Prostate gland (tissue), 2 donors: ENCODE measurements around the gene SF3A1. TPM values are rescaled to one million over a fixed set of nuclear protein-coding genes. Genes with fewer than 3 reads are reported as not detected.

Experiments
- DNase-seq: peaks from one replicate; pipeline ENCODE4 v3.0.0-alpha.2; 2019; ENCODE audit warnings: low spot score
- H3K27ac ChIP-seq, 2 donors: fragments of 200-600 bp; sonication (generic); 2 replicates each; pipeline ENCODE4 v1.5.1; 2017 to 2019
- H3K27me3 ChIP-seq: fragments of 200-600 bp; sonication (generic); replicated peaks from 2 replicates; pipeline ENCODE4 v1.5.1; 2019; ENCODE audit not compliant: insufficient read depth
- H3K36me3 ChIP-seq, 2 donors: fragments of 200-600 bp; sonication (generic); 1 replicate in 1 of 2; 2 replicates in 1 of 2; pipeline versions ENCODE4 v1.5.1 to v1.8.1; 2017 to 2019
- H3K4me1 ChIP-seq: fragments of 200-600 bp; sonication (generic); replicated peaks from 2 replicates; pipeline ENCODE4 v1.5.1; 2019
- H3K4me3 ChIP-seq, 2 donors: fragments of 200-600 bp; sonication (generic); 2 replicates each; pipeline ENCODE4 v1.5.1; 2017 to 2019
- H3K9me3 ChIP-seq: fragments of 200-600 bp; sonication (generic); 2 replicates; pipeline ENCODE4 v1.5.1; 2017
- POLR2A ChIP-seq: fragments of 450-650 bp; IDR thresholded peaks from one replicate; pipeline ENCODE4 v1.6.1; 2016; ENCODE audit warnings: antibody characterized with exemption, mild to moderate bottlenecking
- POLR2AphosphoS5 ChIP-seq: sonication (generic); formaldehyde crosslinking; IDR thresholded peaks from one replicate; pipeline ENCODE4 v1.6.1; 2017; ENCODE audit warnings: antibody characterized with exemption
- WGBS: methylation state at CpG from one replicate; pipeline ENCODE4 v1.1.5; 2018; 5-methylcytosine and 5-hydroxymethylcytosine counted together
- intact Hi-C: fragments of 100-400 bp; cut with DNase I; formaldehyde crosslinking; loops from one replicate; pipeline ENCODE4 v1.14.2; 2022
- total RNA-seq, 2 donors: library from RNA; depleted of rRNA; stranded (reverse); fragments of >200 nt; gene quantifications; one replicate each; pipeline ENCODE4 v1.1.0, GENCODE V29; 2016
- TF ChIP-seq, protein P1 (sequence below), 4 experiments: fragments of 200-600 bp in 2 of 4; fragments of 450-650 bp in 2 of 4; sonication (generic) in 2 of 4; IDR thresholded peaks; 1 replicate in 3 of 4; 2 replicates in 1 of 4; pipeline ENCODE4 v1.5.1; 2016 to 2019; ENCODE audit warnings: antibody characterized with exemption in 4 of 4, mild to moderate bottlenecking in 2 of 4, moderate library complexity in 2 of 4

SF3A1 gene
- total RNA-seq, 2 donors from 2014 or later, result 108 to 134 TPM

GRCh38 chr22:30292069-30292970, 64.4 kb downstream of the SF3A1 start:
- H3K27me3 ChIP-seq, result no peaks in the 10 kb centered on the region
- H3K36me3 ChIP-seq, result peaks cover 5 to 7% of the 10 kb centered on the region in 2 donors
- H3K9me3 ChIP-seq, result no peaks in the 10 kb centered on the region
- no peak for DNase-seq
- intact Hi-C loops, result no loop called here
- peaks cover 24% of the 10 kb centered on the region for H3K4me1 ChIP-seq
- TF ChIP-seq POLR2A, result no peak
- peak overlapping the region; percentile 88 to 95 for H3K27ac ChIP-seq
- H3K4me3 ChIP-seq, result no peak overlapping the region
- 74% methylated on average over 17 of the region's 18 CpGs for WGBS

GRCh38 chr22:30291058-30291892, 65.4 kb downstream of the SF3A1 start:
- Histone ChIP-seq H3K27ac (peak overlapping the region; percentile 88 to 95), H3K4me3 (no peak overlapping the region), H3K27me3 (no peaks in the 10 kb centered on the region), H3K4me1 (peaks cover 21% of the 10 kb centered on the region), H3K9me3 (no peaks in the 10 kb centered on the region), H3K36me3 (peaks cover 5 to 7% of the 10 kb centered on the region in 2 donors)
- WGBS, result 34% methylated on average over 13 of the region's 13 CpGs
- DNase-seq, result peak; percentile 93
- TF ChIP-seq POLR2AphosphoS5 (peak; percentile 97), POLR2A (peak; percentile 29)
- TF ChIP-seq, protein P1, sequence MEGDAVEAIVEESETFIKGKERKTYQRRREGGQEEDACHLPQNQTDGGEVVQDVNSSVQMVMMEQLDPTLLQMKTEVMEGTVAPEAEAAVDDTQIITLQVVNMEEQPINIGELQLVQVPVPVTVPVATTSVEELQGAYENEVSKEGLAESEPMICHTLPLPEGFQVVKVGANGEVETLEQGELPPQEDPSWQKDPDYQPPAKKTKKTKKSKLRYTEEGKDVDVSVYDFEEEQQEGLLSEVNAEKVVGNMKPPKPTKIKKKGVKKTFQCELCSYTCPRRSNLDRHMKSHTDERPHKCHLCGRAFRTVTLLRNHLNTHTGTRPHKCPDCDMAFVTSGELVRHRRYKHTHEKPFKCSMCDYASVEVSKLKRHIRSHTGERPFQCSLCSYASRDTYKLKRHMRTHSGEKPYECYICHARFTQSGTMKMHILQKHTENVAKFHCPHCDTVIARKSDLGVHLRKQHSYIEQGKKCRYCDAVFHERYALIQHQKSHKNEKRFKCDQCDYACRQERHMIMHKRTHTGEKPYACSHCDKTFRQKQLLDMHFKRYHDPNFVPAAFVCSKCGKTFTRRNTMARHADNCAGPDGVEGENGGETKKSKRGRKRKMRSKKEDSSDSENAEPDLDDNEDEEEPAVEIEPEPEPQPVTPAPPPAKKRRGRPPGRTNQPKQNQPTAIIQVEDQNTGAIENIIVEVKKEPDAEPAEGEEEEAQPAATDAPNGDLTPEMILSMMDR (IDR thresholded peaks at IDR 0.05), result peak in 1 of 4 experiments; percentile 32
- intact Hi-C loops, result loop anchor here (2.0 kb wide), 1 partner anchor 20 kb away; no protein-coding TSS in a partner anchor

- H3K4me1 ChIP-seq, result peaks cover 21% of the 10 kb centered on the region
- DNase-seq, result peak; percentile 70
- H3K4me3 ChIP-seq, result peak overlapping the region; percentile 51 to 89
- TF ChIP-seq POLR2A (no peak), POLR2AphosphoS5 (no peak)
- TF ChIP-seq, protein P1 (IDR thresholded peaks at IDR 0.05), result no peak
- peaks cover 1 to 5% of the 10 kb centered on the region in 2 donors for H3K36me3 ChIP-seq
- H3K27me3 ChIP-seq, result no peaks in the 10 kb centered on the region
- H3K27ac ChIP-seq, result peak overlapping the region; percentile 88 to 95
- 15% methylated on average over 2 of the region's 3 CpGs for WGBS
- no peaks in the 10 kb centered on the region for H3K9me3 ChIP-seq
- intact Hi-C loops, result loop anchor here (2.0 kb wide), 1 partner anchor 20 kb away; no protein-coding TSS in a partner anchor
Observed at GRCh38 chr22:30290342-30291057, 66.2 kb downstream of the SF3A1 start.

DNA sequence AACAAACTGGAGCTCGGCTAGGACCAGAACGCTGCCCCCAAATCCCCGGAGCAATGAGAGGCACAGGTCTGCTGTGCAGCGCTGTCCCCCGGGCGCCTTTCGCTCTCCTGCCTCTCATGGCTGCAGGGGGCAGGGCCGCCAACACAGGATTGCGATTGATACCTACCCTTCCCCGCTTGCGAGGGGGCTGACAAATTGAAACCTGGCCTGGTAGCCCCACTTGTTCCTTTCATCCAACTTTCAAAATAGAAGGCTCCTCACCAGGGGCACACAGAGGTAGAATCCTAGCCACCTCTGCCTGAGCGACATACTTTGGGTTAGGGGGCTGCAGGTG, 66.7 kb downstream of the SF3A1 start:
- H3K36me3 ChIP-seq, result peaks cover 0 to 10% of the 10 kb centered on the region in 2 donors
- H3K9me3 ChIP-seq, result no peaks in the 10 kb centered on the region
- DNase-seq, result no peak
- peak overlapping the region; percentile 88 to 95 for H3K27ac ChIP-seq
- 10% methylated on average over 12 of the region's 12 CpGs for WGBS
- intact Hi-C loops, result loop anchor here (2.0 kb wide), 3 partner anchors 21 to 67 kb away; partner anchors contain the start of genes CCDC157, SF3A1 and TBC1D10A
- peaks cover 21% of the 10 kb centered on the region for H3K4me1 ChIP-seq
- no peaks in the 10 kb centered on the region for H3K27me3 ChIP-seq
- TF ChIP-seq, protein P1 (IDR thresholded peaks at IDR 0.05), result peak in 1 of 4 experiments; percentile 13
- no peak for TF ChIP-seq POLR2AphosphoS5
- H3K4me3 ChIP-seq, result peak overlapping the region; percentile 51 to 89
